HG03520 (cell line): ENCODE data around the gene UNK.
"Not testable (repeated sequence)": the region's sequence is repeated elsewhere in the genome, so short reads cannot be mapped to it uniquely, and the experiment has no call there.

Experiments
- ATAC-seq: cut with Tn5 transposase; IDR thresholded peaks from one replicate; pipeline ENCODE4 v1.9.1; 2021; ENCODE audit warnings: mild to moderate bottlenecking, moderate library complexity; ENCODE audit not compliant: unreplicated experiment

The UNK gene

GRCh38 chr17:75868730-75869281 lies 84.2 kb downstream of the UNK start:
- not testable (repeated sequence) for ATAC-seq

- ATAC-seq, result no peak
Measured at GRCh38 chr17:75869282-75870141, 84.9 kb downstream of the UNK start.

GRCh38 chr17:75870228-75870627 lies 85.6 kb downstream of the UNK start:
- not testable (repeated sequence) for ATAC-seq

GRCh38 chr17:75872434-75873351 lies 88.1 kb downstream of the UNK start:
- no peak for ATAC-seq

- no peak for ATAC-seq
Measured at GRCh38 chr17:75873587-75874322, 89.1 kb downstream of the UNK start.

GRCh38 chr17:75874323-75875181 lies 89.9 kb downstream of the UNK start:
- no peak for ATAC-seq
